SK-N-SH treated with all-trans-retinoic acid at 6 μM for 48 hours (cell line): ENCODE results near the gene GASK1B.

Source experiments
- CREB5 ChIP-seq: fragments of 250-450 bp; sonication (Bioruptor Pico); IDR thresholded peaks from 2 replicates; pipeline ENCODE4 v1.5.1; 2020; ENCODE audit warnings: low read depth, mild to moderate bottlenecking, moderate library complexity
- CSRNP3 ChIP-seq: fragments of 250-450 bp; sonication (Bioruptor Pico); IDR thresholded peaks from 2 replicates; pipeline ENCODE4 v1.5.1; 2021; ENCODE audit warnings: mild to moderate bottlenecking, moderate library complexity
- ESRRG ChIP-seq: fragments of 250-450 bp; sonication (Bioruptor Pico); IDR thresholded peaks from 2 replicates; pipeline ENCODE4 v1.6.1; 2021; ENCODE audit warnings: mild to moderate bottlenecking
- PATZ1 ChIP-seq: fragments of 250-450 bp; sonication (Bioruptor Pico); IDR thresholded peaks from 2 replicates; pipeline ENCODE4 v1.8.0; 2020; ENCODE audit warnings: mild to moderate bottlenecking, moderate library complexity, borderline replicate concordance
- RARB ChIP-seq: fragments of 250-450 bp; sonication (Bioruptor Pico); IDR thresholded peaks from 2 replicates; pipeline ENCODE4 v1.8.0; 2021; ENCODE audit warnings: mild to moderate bottlenecking, moderate library complexity
- SNAI2 ChIP-seq: fragments of 250-450 bp; sonication (Bioruptor Pico); IDR thresholded peaks from 2 replicates; pipeline ENCODE4 v1.5.0; 2020; ENCODE audit warnings: mild to moderate bottlenecking, moderate library complexity
- ZFP3 ChIP-seq: fragments of 250-450 bp; sonication (Bioruptor Pico); IDR thresholded peaks from 2 replicates; pipeline ENCODE4 v1.5.0; 2020; ENCODE audit warnings: mild to moderate bottlenecking, moderate library complexity
- ZFP30 ChIP-seq: fragments of 450-650 bp; formaldehyde crosslinking; IDR thresholded peaks from 2 replicates; pipeline ENCODE4 v1.5.0; 2022; ENCODE audit warnings: mild to moderate bottlenecking, moderate library complexity
- ZNF565 ChIP-seq: fragments of 450-650 bp; formaldehyde crosslinking; conservative IDR thresholded peaks from 2 replicates; pipeline ENCODE4 v1.5.0; 2020; ENCODE audit warnings: low read depth, mild to moderate bottlenecking, moderate library complexity

- TF ChIP-seq RARB (CRISPR knock-in tag) (no peak), ZNF565 (CRISPR knock-in tag) (no peak), ZFP3 (CRISPR knock-in tag) (no peak), PATZ1 (CRISPR knock-in tag) (no peak), CSRNP3 (CRISPR knock-in tag) (no peak), CREB5 (CRISPR knock-in tag) (no peak), ZFP30 (CRISPR knock-in tag) (no peak), SNAI2 (CRISPR knock-in tag) (no peak), ESRRG (CRISPR knock-in tag) (no peak)
Observed at GRCh38 chr4:158182736-158183135, 9.9 kb upstream of the GASK1B start.
